Gastrocnemius medialis (tissue), 4 donors: ENCODE measurements around the gene DCBLD2.

Experiments used
- POLR2A ChIP-seq, 2 donors: fragments of 450-650 bp; IDR thresholded peaks; one replicate each; pipeline ENCODE4 v1.6.1; 2017; ENCODE audit warnings: antibody characterized with exemption in 2 of 2, mild to moderate bottlenecking in 2 of 2, moderate library complexity in 2 of 2
- TF ChIP-seq, protein P1 (sequence below), 5 experiments: fragments of 450-650 bp in 3 of 5; fragments of 200-600 bp in 2 of 5; sonication (generic) in 2 of 5; IDR thresholded peaks in 4 of 5; conservative IDR thresholded peaks in 1 of 5; 1 replicate in 4 of 5; 2 replicates in 1 of 5; pipeline ENCODE4 v1.5.1; 2016 to 2019; ENCODE audit warnings: antibody characterized with exemption in 5 of 5, mild to moderate bottlenecking in 3 of 5, moderate library complexity in 3 of 5

GRCh38 chr3:98799479-98799878 is 102.0 kb downstream of the DCBLD2 start:
- no peak for TF ChIP-seq POLR2A (IDR thresholded peaks at IDR 0.05)
- TF ChIP-seq, protein P1, sequence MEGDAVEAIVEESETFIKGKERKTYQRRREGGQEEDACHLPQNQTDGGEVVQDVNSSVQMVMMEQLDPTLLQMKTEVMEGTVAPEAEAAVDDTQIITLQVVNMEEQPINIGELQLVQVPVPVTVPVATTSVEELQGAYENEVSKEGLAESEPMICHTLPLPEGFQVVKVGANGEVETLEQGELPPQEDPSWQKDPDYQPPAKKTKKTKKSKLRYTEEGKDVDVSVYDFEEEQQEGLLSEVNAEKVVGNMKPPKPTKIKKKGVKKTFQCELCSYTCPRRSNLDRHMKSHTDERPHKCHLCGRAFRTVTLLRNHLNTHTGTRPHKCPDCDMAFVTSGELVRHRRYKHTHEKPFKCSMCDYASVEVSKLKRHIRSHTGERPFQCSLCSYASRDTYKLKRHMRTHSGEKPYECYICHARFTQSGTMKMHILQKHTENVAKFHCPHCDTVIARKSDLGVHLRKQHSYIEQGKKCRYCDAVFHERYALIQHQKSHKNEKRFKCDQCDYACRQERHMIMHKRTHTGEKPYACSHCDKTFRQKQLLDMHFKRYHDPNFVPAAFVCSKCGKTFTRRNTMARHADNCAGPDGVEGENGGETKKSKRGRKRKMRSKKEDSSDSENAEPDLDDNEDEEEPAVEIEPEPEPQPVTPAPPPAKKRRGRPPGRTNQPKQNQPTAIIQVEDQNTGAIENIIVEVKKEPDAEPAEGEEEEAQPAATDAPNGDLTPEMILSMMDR (IDR thresholded peaks at IDR 0.05 in 4 of 5, conservative IDR thresholded peaks at IDR 0.05 in 1 of 5) = no peak
